A549 (cell line): ENCODE results near the gene EARS2.

Source experiments
- ATOH8 ChIP-seq: fragments of 250-450 bp; sonication (Bioruptor Pico); IDR thresholded peaks from 2 replicates; pipeline ENCODE4 v1.5.0; 2020; ENCODE audit warnings: low read depth, mild to moderate bottlenecking, moderate library complexity
- BCL3 ChIP-seq: fragments of >200 bp; sonication (Bioruptor Twin); formaldehyde crosslinking; IDR thresholded peaks from 3 replicates; pipeline ENCODE4 v1.6.1; 2016
- BHLHE40 ChIP-seq: IDR thresholded peaks from 2 replicates; pipeline ENCODE4 v1.6.1; 2012; ENCODE audit warnings: low read depth, low read length, inconsistent platforms
- CTCF ChIP-seq: fragments of >200 bp; sonication (Bioruptor Twin); formaldehyde crosslinking; IDR thresholded peaks from 3 replicates; pipeline ENCODE4 v1.5.1; 2016
- FOSL2 ChIP-seq, 2 experiments: fragments of 450-650 bp in 1 of 2; fragments of >200 bp in 1 of 2; sonication (Bioruptor Twin) in 1 of 2; formaldehyde crosslinking; IDR thresholded peaks; 2 replicates each; pipeline versions ENCODE4 v1.5.0 to v1.6.1; 2016 to 2020; ENCODE audit warnings: mild to moderate bottlenecking in 1 of 2, moderate library complexity in 1 of 2
- POLR2A ChIP-seq: IDR thresholded peaks from 2 replicates; pipeline ENCODE4 v1.6.1; 2012; ENCODE audit warnings: mild to moderate bottlenecking, low read length
- RFX5 ChIP-seq: fragments of 450-650 bp; IDR thresholded peaks from 2 replicates; pipeline ENCODE4 v1.7.1; 2014; ENCODE audit warnings: antibody characterized with exemption, mild to moderate bottlenecking, moderate library complexity
- SMC3 ChIP-seq: fragments of >200 bp; sonication (Bioruptor Twin); formaldehyde crosslinking; IDR thresholded peaks from 3 replicates; pipeline ENCODE4 v1.6.1; 2018; ENCODE audit warnings: inconsistent platforms
- USF2 ChIP-seq: fragments of 450-650 bp; IDR thresholded peaks from 2 replicates; pipeline ENCODE4 v1.6.1; 2014; ENCODE audit warnings: antibody characterized with exemption
- TF ChIP-seq, protein P1 (sequence below): IDR thresholded peaks from 2 replicates; pipeline ENCODE4 v1.6.1; 2012

DNA sequence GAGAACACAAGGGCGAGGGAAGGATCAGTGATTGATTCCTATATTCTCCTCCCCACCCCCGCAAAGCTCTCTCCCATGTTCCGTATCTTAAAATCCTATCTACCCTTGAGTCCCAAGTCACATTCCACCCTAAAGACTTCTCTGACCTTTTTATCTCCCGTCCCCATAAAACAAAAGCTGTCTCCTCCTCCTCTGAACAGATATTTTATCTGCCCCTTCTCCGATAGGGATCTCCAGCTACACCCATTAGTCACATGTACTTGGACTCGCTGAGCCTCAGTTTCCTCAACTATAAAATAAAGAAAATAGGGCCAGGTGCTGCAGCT lies 59.6 kb downstream of the EARS2 start:
- TF ChIP-seq RFX5 = no peak
- no peak for TF ChIP-seq CTCF
- no peak for TF ChIP-seq FOSL2 (IDR thresholded peaks at IDR 0.05)
- no peak for TF ChIP-seq FOSL2 (CRISPR knock-in tag; IDR thresholded peaks at IDR 0.05)
- TF ChIP-seq SMC3 = no peak
- no peak for TF ChIP-seq BHLHE40
- no peak for TF ChIP-seq USF2
- TF ChIP-seq ATOH8 (CRISPR knock-in tag) = no peak
- TF ChIP-seq, protein P1, sequence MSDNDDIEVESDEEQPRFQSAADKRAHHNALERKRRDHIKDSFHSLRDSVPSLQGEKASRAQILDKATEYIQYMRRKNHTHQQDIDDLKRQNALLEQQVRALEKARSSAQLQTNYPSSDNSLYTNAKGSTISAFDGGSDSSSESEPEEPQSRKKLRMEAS = no peak
- no peak for TF ChIP-seq POLR2A
- no peak for TF ChIP-seq BCL3
